Esophagus squamous epithelium (tissue), 4 donors: Measurements from ENCODE around the gene NSMF.

Experiments used
- CTCF ChIP-seq, 6 experiments: fragments of 450-650 bp in 4 of 6; fragments of 200-600 bp in 2 of 6; sonication (generic) in 2 of 6; IDR thresholded peaks; one replicate each; pipeline ENCODE4 v1.5.1; 2016 to 2019; ENCODE audit warnings: antibody characterized with exemption in 6 of 6, mild to moderate bottlenecking in 4 of 6, moderate library complexity in 4 of 6
- POLR2A ChIP-seq, 4 donors: fragments of 450-650 bp; IDR thresholded peaks; one replicate each; pipeline ENCODE4 v1.6.1; 2017; ENCODE audit warnings: antibody characterized with exemption in 4 of 4, mild to moderate bottlenecking in 4 of 4, moderate library complexity in 3 of 4

- TF ChIP-seq CTCF (IDR thresholded peaks at IDR 0.05) (no peak), POLR2A (IDR thresholded peaks at IDR 0.05) (no peak)
Measured at GRCh38 chr9:137412431-137412830, 46.7 kb downstream of the NSMF start.
